ENCODE results near the gene SF3A2.

The SF3A2 gene

GRCh38 chr19:2191456-2192310 is 44.9 kb upstream of the SF3A2 start:
- H3K36me3 ChIP-seq = peaks cover 72% of the 10 kb centered on the region
- H3K27me3 ChIP-seq (ENCODE audit: insufficient read depth, low read depth, severe bottlenecking) = no peaks in the 10 kb centered on the region
- H3K4me3 ChIP-seq (ENCODE audit: low read depth, low read length) = no peak overlapping the region
- no peak for DNase-seq
- TF ChIP-seq CTCF (IDR thresholded peaks at IDR 0.05; ENCODE audit: low read depth, low read length) = 0 out of 2 replicates have a peak, but pooled peaks have one; percentile 2
- no peak overlapping the region for H3K27ac ChIP-seq
- no peaks in the 10 kb centered on the region for H3K9me3 ChIP-seq (ENCODE audit: severe bottlenecking)

GRCh38 chr19:2192862-2193261 is 43.8 kb upstream of the SF3A2 start:
- no peak for TF ChIP-seq CTCF (IDR thresholded peaks at IDR 0.05; ENCODE audit: low read depth, low read length)
- peaks cover 73% of the 10 kb centered on the region for H3K36me3 ChIP-seq

DNA sequence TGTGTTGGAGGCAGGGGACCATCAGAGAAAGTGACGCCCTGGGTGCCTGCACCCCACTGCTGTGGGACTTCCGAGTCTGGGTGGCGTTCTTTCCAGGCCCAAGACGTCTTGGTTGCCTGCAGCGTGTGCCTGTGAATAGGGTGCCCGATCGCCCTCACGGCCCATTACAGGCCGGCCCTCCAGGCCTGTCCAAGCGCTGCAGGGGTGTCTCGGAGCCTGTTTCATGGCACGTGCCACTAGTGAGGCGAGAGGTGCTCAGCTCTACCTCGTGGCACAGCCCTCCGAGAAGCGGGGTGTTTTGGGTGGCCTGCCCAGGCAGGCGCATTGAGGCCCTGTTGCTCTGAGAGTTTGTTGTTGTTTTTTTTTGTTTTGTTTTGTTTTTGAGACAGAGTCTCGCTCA is 42.8 kb upstream of the SF3A2 start:
- H3K9me3 ChIP-seq (ENCODE audit: severe bottlenecking) = no peaks in the 10 kb centered on the region
- no peak for DNase-seq
- H3K4me3 ChIP-seq (ENCODE audit: low read depth, low read length) = no peak overlapping the region
- TF ChIP-seq CTCF (IDR thresholded peaks at IDR 0.05; ENCODE audit: low read depth, low read length) = no peak
- H3K27ac ChIP-seq = no peak overlapping the region
- no peaks in the 10 kb centered on the region for H3K27me3 ChIP-seq (ENCODE audit: insufficient read depth, low read depth, severe bottlenecking)
- H3K36me3 ChIP-seq = peaks cover 70% of the 10 kb centered on the region

More at GRCh38 chr19:2192862-2193261, 43.8 kb upstream of the SF3A2 start:
- Histone ChIP-seq H3K4me3 (ENCODE audit: low read depth, low read length) (no peak overlapping the region), H3K9me3 (ENCODE audit: severe bottlenecking) (no peaks in the 10 kb centered on the region), H3K27me3 (ENCODE audit: insufficient read depth, low read depth, severe bottlenecking) (no peaks in the 10 kb centered on the region), H3K27ac (no peak overlapping the region)
- no peak for DNase-seq

DNA sequence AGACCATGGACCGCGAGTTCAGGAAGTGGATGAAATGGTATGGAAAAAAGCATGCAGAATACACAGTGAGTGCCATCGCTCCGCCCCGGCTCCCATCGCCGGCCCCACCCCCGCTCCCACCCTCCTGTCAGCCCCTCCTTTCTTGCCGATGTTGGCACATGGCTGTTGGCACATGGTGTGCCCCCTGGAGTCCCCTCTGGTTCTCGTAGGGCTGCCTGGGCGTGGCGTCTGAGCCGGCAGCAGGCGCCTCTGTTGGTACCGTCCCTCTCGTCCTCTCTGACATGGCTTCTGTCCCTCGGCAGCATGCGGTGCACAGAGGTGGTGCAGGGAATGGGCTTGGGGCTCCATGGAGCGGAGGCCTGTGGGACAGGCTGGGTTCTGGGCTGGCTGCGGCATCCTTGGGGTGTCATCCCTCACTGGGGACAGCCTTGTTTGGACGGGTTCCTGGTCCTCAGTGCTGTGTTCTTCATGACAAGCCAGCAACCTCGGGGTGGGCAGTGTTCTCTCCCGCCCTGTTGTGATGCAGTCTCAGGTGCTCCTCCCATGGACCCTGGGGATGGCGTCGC is 42.0 kb upstream of the SF3A2 start:
- TF ChIP-seq CTCF (IDR thresholded peaks at IDR 0.05; ENCODE audit: low read depth, low read length) = no peak
- H3K4me3 ChIP-seq (ENCODE audit: low read depth, low read length) = no peak overlapping the region
- no peaks in the 10 kb centered on the region for H3K9me3 ChIP-seq (ENCODE audit: severe bottlenecking)
- no peak for DNase-seq
- H3K27ac ChIP-seq = no peak overlapping the region
- no peaks in the 10 kb centered on the region for H3K27me3 ChIP-seq (ENCODE audit: insufficient read depth, low read depth, severe bottlenecking)
- H3K36me3 ChIP-seq = peaks cover 62% of the 10 kb centered on the region

DNA sequence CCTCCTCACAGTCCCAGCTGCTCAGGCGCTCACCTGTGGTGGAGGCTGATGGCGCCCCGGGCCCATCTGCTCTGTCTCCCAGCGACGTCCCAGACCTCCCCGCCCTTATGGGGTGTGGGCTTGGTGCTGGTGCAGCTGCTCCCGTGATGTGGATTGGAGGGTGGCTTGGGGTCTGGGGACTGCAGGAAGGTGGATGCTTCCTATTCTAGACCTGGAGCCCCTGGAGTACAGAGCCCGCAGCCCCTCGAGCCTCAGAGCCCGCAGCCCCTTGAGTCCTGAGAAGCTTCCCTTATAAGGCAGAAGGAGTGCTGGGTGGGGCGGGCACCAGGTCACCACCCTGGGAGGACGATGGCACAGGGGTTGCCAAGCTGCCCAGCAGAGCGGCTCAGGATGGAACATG is 41.3 kb upstream of the SF3A2 start:
- Histone ChIP-seq H3K27ac (no peak overlapping the region), H3K9me3 (ENCODE audit: severe bottlenecking) (no peaks in the 10 kb centered on the region), H3K4me3 (ENCODE audit: low read depth, low read length) (no peak overlapping the region), H3K36me3 (peaks cover 61% of the 10 kb centered on the region), H3K27me3 (ENCODE audit: insufficient read depth, low read depth, severe bottlenecking) (no peaks in the 10 kb centered on the region)
- TF ChIP-seq CTCF (IDR thresholded peaks at IDR 0.05; ENCODE audit: low read depth, low read length) = no peak
- peak; percentile 25 for DNase-seq

Measured in WERI-Rb-1 (cell line).